PC-3 (cell line): ENCODE measurements around the gene DBNDD1.

Experiments used
- CTCF ChIP-seq: fragments of 300-600 bp; sonication (generic); conservative IDR thresholded peaks from 2 replicates; pipeline ENCODE4 v1.5.1; 2017; ENCODE audit warnings: antibody characterized with exemption, low read depth, mild to moderate bottlenecking, low read length
- EZH2phosphoT487 ChIP-seq: fragments of 300-600 bp; sonication (generic); IDR thresholded peaks from 2 replicates; pipeline ENCODE4 v1.6.1; 2018; ENCODE audit warnings: mild to moderate bottlenecking, antibody characterized with exemption, low read length, borderline replicate concordance

- TF ChIP-seq CTCF, result no peak
- TF ChIP-seq EZH2phosphoT487, result no peak
Measured at GRCh38 chr16:89957216-89957785, 62.0 kb downstream of the DBNDD1 start.
